GM12878 (cell line): ENCODE results near the gene SIKE1. TPM values are rescaled to one million over a fixed set of nuclear protein-coding genes. Genes with fewer than 3 reads are reported as not detected.

Source experiments
- ATAC-seq: fragments of 200-7000 bp; cut with Tn5 transposase; 3 replicates; pipeline ENCODE4 v1.9.1; 2020; ENCODE audit warnings: mild to moderate bottlenecking, moderate library complexity
- BruUV-seq: library from RNA; stranded (reverse); fragments of 400-500 nt; replicated peaks from 2 replicates; lab custom pipeline; 2021; lab: Mats Ljungman, UMichigan
- CTCF ChIA-PET: fragments of 300-600 bp; sonication (Branson Sonifier 250); formaldehyde crosslinking; extraction: SDS; loops from one replicate; lab custom pipeline; 2021; ENCODE audit warnings: inconsistent platforms; lab: Yijun Ruan, JAX
- POLR2A ChIA-PET: fragments of 350-600 bp; formaldehyde crosslinking; extraction: SDS; loops from one replicate; lab custom pipeline; 2021; ENCODE audit warnings: inconsistent platforms; lab: Charles Lee
- RAD21 ChIA-PET: fragments of 300-600 bp; sonication (Branson Sonifier 250); formaldehyde crosslinking; loops from one replicate; lab custom pipeline; 2023; ENCODE audit warnings: antibody characterized with exemption; ENCODE audit not compliant: unreplicated experiment; lab: Charles Lee
- SMC1A ChIA-PET: fragments of 300-600 bp; sonication (Branson Sonifier 250); formaldehyde crosslinking; loops from one replicate; lab custom pipeline; 2023; ENCODE audit not compliant: unreplicated experiment, uncharacterized antibody; lab: Charles Lee
- DNase-seq: peaks from one replicate; pipeline ENCODE4 v3.0.0-alpha.2; 2011; ENCODE audit warnings: low read depth, low spot score
- FAIRE-seq: peaks from 3 replicates; lab custom pipeline; 2011; peaks lifted over from hg19 to GRCh38; lab: Jason Lieb, UNC
- H2AFZ ChIP-seq: 2 replicates; pipeline ENCODE4 v1.6.0; 2011; ENCODE audit warnings: low read depth, low read length, control low read depth; ENCODE audit not compliant: control insufficient read depth
- H3K27ac ChIP-seq: 2 replicates; pipeline ENCODE4 v1.5.1; 2011; ENCODE audit warnings: control low read depth; ENCODE audit not compliant: control insufficient read depth, insufficient read depth
- H3K27me3 ChIP-seq, 2 experiments: replicated peaks in 1 of 2; 2 replicates each; pipeline versions ENCODE4 v1.6.0 to v1.6.1; 2011; ENCODE audit warnings: low read length in 1 of 2; ENCODE audit not compliant: control insufficient read depth in 2 of 2, insufficient read depth in 2 of 2
- H3K36me3 ChIP-seq, 2 experiments: 2 replicates each; pipeline ENCODE4 v1.5.1; 2011; ENCODE audit warnings: low read length in 1 of 2; ENCODE audit not compliant: control insufficient read depth in 2 of 2, insufficient read depth in 2 of 2
- H3K4me1 ChIP-seq: 2 replicates; pipeline ENCODE4 v1.6.1; 2011; ENCODE audit warnings: mild to moderate bottlenecking, low read length, moderate library complexity, mixed read lengths; ENCODE audit not compliant: control insufficient read depth, insufficient read depth
- H3K4me2 ChIP-seq: 2 replicates; pipeline ENCODE4 v1.6.0; 2011; ENCODE audit warnings: control low read depth; ENCODE audit not compliant: control insufficient read depth, insufficient read depth
- H3K4me3 ChIP-seq: fragments of 200-600 bp; sonication (generic); 2 replicates; pipeline ENCODE4 v1.5.1; 2016
- H3K79me2 ChIP-seq: 2 replicates; pipeline ENCODE4 v1.6.0; 2011; ENCODE audit warnings: low read length; ENCODE audit not compliant: control insufficient read depth, insufficient read depth
- H3K9ac ChIP-seq: 2 replicates; pipeline ENCODE4 v1.8.0; 2011; ENCODE audit warnings: low read length, control low read depth, mixed read lengths; ENCODE audit not compliant: control insufficient read depth, insufficient read depth
- H3K9me3 ChIP-seq: replicated peaks from 3 replicates; pipeline ENCODE4 v1.5.1; 2011; ENCODE audit warnings: mild to moderate bottlenecking, low read length; ENCODE audit not compliant: control insufficient read depth, insufficient read depth
- H4K20me1 ChIP-seq: 2 replicates; pipeline ENCODE4 v1.6.0; 2011; ENCODE audit not compliant: control insufficient read depth, insufficient read depth
- DPF2 ChIP-seq: fragments of 450-650 bp; IDR thresholded peaks from 2 replicates; pipeline ENCODE4 v1.6.1; 2017; ENCODE audit warnings: mild to moderate bottlenecking
- E2F8 ChIP-seq: fragments of 450-650 bp; IDR thresholded peaks from 2 replicates; pipeline ENCODE4 v1.6.1; 2018; ENCODE audit warnings: mild to moderate bottlenecking, low read depth, moderate library complexity; ENCODE audit not compliant: partially characterized antibody
- E4F1 ChIP-seq: fragments of 450-650 bp; IDR thresholded peaks from 2 replicates; pipeline ENCODE4 v1.6.1; 2018; ENCODE audit warnings: borderline replicate concordance, mild to moderate bottlenecking; ENCODE audit not compliant: partially characterized antibody
- GATAD2B ChIP-seq: fragments of 450-650 bp; conservative IDR thresholded peaks from 2 replicates; pipeline ENCODE4 v1.6.1; 2017; ENCODE audit warnings: low read depth, mild to moderate bottlenecking, moderate library complexity
- JUNB ChIP-seq: IDR thresholded peaks from 2 replicates; pipeline ENCODE4 v1.6.1; 2016; ENCODE audit warnings: antibody characterized with exemption, mild to moderate bottlenecking
- NFYA ChIP-seq: IDR thresholded peaks from 2 replicates; pipeline ENCODE4 v1.6.1; 2011; ENCODE audit warnings: low read depth, mild to moderate bottlenecking, low read length, improper control_type of control experiment, borderline replicate concordance
- RAD21 ChIP-seq: IDR thresholded peaks from 2 replicates; pipeline ENCODE4 v1.6.1; 2011; ENCODE audit warnings: mild to moderate bottlenecking, low read depth, low read length, moderate library complexity; ENCODE audit not compliant: insufficient read depth
- SP1 ChIP-seq: IDR thresholded peaks from one replicate; pipeline ENCODE4 v1.6.1; 2011; ENCODE audit warnings: low read depth, low read length
- SPI1 ChIP-seq: IDR thresholded peaks from 2 replicates; pipeline ENCODE4 v1.6.1; 2011; ENCODE audit warnings: low read depth, mild to moderate bottlenecking, low read length, moderate library complexity, borderline replicate concordance; ENCODE audit not compliant: insufficient read depth
- SREBF2 ChIP-seq: IDR thresholded peaks from 2 replicates; pipeline ENCODE4 v1.6.1; 2012; ENCODE audit warnings: mild to moderate bottlenecking, low read length
- STAT3 ChIP-seq: IDR thresholded peaks from 2 replicates; pipeline ENCODE4 v1.6.1; 2011; ENCODE audit warnings: low read depth, low read length, improper control_type of control experiment
- YBX1 ChIP-seq: fragments of 450-650 bp; IDR thresholded peaks from 2 replicates; pipeline ENCODE4 v1.6.1; 2016; ENCODE audit warnings: antibody characterized with exemption
- ZBED1 ChIP-seq: IDR thresholded peaks from 2 replicates; pipeline ENCODE4 v1.6.1; 2016; ENCODE audit warnings: borderline replicate concordance
- in situ Hi-C: fragments of 300-500 bp; cut with MboI; formaldehyde crosslinking; loops from 9 replicates; pipeline ENCODE4 v1.14.3; 2018; ENCODE audit warnings: mixed read lengths
- intact Hi-C: fragments of 100-400 bp; cut with micrococcal nuclease; formaldehyde crosslinking; loops from one replicate; pipeline ENCODE4 v1.14.2; 2022; ENCODE audit not compliant: unreplicated experiment
- polyA plus RNA-seq, 11 experiments: library from polyadenylated mRNA; depleted of rRNA in 4 of 11; unstranded in 6 of 11; stranded (reverse) in 5 of 11; fragments of >200 nt; fragmentation: Nextera tagmentation in 4 of 11; fragmentation: Illumina TruSeq in 1 of 11; extraction: Ambion mirVana in 4 of 11; extraction: Trizol in 1 of 11; gene quantifications; 1 replicate in 1 of 11; 2 replicates in 10 of 11; pipeline versions ENCODE4 v1.2.1 to v1.2.3, GENCODE V29; 2011 to 2016; ENCODE audit warnings: inconsistent platforms in 2 of 11, missing spikeins in 2 of 11, low read depth in 1 of 11
- total RNA-seq, 4 experiments: library from RNA; depleted of rRNA in 3 of 4; stranded (reverse); fragments of >200 nt in 3 of 4; fragmentation: Illumina TruSeq in 1 of 4; extraction: Trizol in 1 of 4; gene quantifications; 2 replicates each; pipeline versions ENCODE4 v1.2.1 to v1.2.3, GENCODE V29; 2013 to 2021

Gene SIKE1
- total and polyA plus RNA-seq, 10 of the 15 experiments (the other 5 are each of a cell fraction or from before 2014, with no cell fraction given), result 10.4 to 67.0 (median 45.5) TPM

- Histone ChIP-seq H3K27me3 (no peaks in the 10 kb centered on the region), H3K79me2 (no peaks in the 10 kb centered on the region), H3K4me2 (no peak overlapping the region), H3K27ac (no peak overlapping the region), H3K9me3 (no peaks in the 10 kb centered on the region; the same call in 2 of the 3 replicates), H3K4me3 (no peak overlapping the region), H3K36me3 (no peaks in the 10 kb centered on the region), H4K20me1 (no peaks in the 10 kb centered on the region), H3K4me1 (no peaks in the 10 kb centered on the region), H3K9ac (no peak overlapping the region), H2AFZ (no peak overlapping the region)
- ChIA-PET SMC1A (no interaction called here), RAD21 (no interaction called here), CTCF (no interaction called here), POLR2A (no interaction called here)
- BruUV-seq, result no TSS peak
- FAIRE-seq (no peak), DNase-seq (no peak), ATAC-seq (no peak)
- intact Hi-C loops, result no loop called here
- in situ Hi-C loops, result no loop called here
- TF ChIP-seq RAD21 (no peak), E4F1 (no peak), JUNB (no peak), SREBF2 (no peak), YBX1 (no peak), E2F8 (no peak), SPI1 (no peak), DPF2 (no peak), GATAD2B (no peak), STAT3 (no peak), ZBED1 (no peak), NFYA (no peak), SP1 (no peak)
Observed at GRCh38 chr1:114821978-114822377, 41.5 kb upstream of the SIKE1 start.
